Measurements from ENCODE around the gene ATP13A2.
A peak's percentile ranks its signal among the peaks of the same experiment; 100 is the strongest.

Gene ATP13A2, protein sequence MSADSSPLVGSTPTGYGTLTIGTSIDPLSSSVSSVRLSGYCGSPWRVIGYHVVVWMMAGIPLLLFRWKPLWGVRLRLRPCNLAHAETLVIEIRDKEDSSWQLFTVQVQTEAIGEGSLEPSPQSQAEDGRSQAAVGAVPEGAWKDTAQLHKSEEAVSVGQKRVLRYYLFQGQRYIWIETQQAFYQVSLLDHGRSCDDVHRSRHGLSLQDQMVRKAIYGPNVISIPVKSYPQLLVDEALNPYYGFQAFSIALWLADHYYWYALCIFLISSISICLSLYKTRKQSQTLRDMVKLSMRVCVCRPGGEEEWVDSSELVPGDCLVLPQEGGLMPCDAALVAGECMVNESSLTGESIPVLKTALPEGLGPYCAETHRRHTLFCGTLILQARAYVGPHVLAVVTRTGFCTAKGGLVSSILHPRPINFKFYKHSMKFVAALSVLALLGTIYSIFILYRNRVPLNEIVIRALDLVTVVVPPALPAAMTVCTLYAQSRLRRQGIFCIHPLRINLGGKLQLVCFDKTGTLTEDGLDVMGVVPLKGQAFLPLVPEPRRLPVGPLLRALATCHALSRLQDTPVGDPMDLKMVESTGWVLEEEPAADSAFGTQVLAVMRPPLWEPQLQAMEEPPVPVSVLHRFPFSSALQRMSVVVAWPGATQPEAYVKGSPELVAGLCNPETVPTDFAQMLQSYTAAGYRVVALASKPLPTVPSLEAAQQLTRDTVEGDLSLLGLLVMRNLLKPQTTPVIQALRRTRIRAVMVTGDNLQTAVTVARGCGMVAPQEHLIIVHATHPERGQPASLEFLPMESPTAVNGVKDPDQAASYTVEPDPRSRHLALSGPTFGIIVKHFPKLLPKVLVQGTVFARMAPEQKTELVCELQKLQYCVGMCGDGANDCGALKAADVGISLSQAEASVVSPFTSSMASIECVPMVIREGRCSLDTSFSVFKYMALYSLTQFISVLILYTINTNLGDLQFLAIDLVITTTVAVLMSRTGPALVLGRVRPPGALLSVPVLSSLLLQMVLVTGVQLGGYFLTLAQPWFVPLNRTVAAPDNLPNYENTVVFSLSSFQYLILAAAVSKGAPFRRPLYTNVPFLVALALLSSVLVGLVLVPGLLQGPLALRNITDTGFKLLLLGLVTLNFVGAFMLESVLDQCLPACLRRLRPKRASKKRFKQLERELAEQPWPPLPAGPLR

GRCh38 chr1:17011439-17012307 lies at the start of gene ATP13A2:
TSS of gene ATP13A2 (minus strand) at chr1:17011928. CDS start at chr1:17011738, 190 bp downstream.
- peak; percentile 59 for DNase-seq (ENCODE audit: low read depth, low spot score)

GRCh38 chr1:17061486-17061885 lies 49.8 kb upstream of the ATP13A2 start:
- DNase-seq (ENCODE audit: low read depth, low spot score), result no peak

DNA sequence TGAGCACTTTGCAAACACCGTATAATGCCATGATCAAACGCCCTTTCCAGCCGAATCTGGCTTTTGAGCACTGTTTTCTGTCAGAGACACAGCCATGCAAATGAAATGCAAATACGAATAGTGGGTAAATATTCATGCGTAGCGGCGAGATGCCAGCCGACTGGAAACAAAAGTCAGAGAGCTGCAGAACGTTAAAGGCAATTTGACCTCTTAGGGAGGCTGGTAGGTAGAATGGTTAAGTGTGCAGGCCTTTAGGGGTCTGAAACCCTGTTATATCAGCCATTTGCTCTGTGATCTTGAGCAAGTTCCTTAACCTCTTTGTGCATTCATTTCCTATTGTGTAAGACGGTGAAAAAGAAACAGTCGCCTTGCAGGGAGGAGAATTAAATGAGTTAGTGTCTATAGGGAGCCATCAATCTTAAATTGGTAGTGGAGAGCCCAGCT lies 48.6 kb upstream of the ATP13A2 start:
- DNase-seq (ENCODE audit: low read depth, low spot score), result no peak

GRCh38 chr1:17059391-17060305 lies 47.9 kb upstream of the ATP13A2 start:
- peak; percentile 72 for DNase-seq (ENCODE audit: low read depth, low spot score)

GRCh38 chr1:17056551-17056950 lies 44.8 kb upstream of the ATP13A2 start:
- DNase-seq (ENCODE audit: low read depth, low spot score), result no peak

GRCh38 chr1:17055801-17056200 lies 44.1 kb upstream of the ATP13A2 start:
- DNase-seq (ENCODE audit: low read depth, low spot score), result no peak

- peak; percentile 86 for DNase-seq (ENCODE audit: low read depth, low spot score)
Measured at GRCh38 chr1:17053685-17054410, 42.1 kb upstream of the ATP13A2 start, which contains the start of gene SDHB. TSS of gene SDHB (minus strand) at chr1:17054032. CDS start at chr1:17054019, 13 bp downstream.

GRCh38 chr1:17053086-17053684 lies 41.5 kb upstream of the ATP13A2 start:
- DNase-seq (ENCODE audit: low read depth, low spot score), result no peak

DNA sequence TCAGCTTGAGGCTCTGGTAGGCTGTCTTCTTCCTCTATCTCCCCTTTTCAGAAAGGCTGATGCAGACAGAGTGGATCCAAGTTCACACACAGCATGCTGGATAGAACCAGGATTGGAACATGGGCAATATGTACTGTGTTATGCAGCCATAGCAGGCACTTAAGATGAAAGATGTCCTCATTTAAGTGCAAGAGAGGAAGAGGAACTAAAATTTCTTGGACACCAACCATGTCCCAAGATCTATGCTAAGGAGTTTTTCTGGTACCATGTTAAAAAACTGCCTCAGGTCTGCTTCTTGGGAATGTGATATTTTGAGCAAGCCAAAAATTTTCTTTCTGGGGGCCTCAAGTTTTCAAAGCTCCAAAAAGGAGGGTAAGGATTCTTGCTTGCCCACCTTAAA lies 40.9 kb upstream of the ATP13A2 start:
- no peak for DNase-seq (ENCODE audit: low read depth, low spot score)

DNA sequence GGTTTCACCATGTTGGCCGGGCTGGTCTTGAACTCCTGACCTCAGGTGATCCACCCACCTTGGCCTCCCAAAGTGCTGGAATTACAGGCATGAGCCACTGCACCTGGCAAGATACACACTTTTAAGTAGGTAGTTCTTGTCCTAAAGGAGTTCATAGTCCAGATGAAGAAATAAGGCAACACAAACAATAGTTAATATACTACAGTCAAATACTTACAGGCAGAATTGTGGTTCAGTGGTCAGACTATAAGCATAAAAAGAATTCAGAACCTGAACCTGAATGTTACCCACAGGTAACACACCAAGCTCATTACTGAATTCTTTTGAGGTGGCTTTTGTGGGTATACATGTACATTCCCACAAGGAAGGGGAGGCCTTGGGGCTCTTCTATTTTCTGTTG lies 40.3 kb upstream of the ATP13A2 start:
- DNase-seq (ENCODE audit: low read depth, low spot score), result no peak

DNA sequence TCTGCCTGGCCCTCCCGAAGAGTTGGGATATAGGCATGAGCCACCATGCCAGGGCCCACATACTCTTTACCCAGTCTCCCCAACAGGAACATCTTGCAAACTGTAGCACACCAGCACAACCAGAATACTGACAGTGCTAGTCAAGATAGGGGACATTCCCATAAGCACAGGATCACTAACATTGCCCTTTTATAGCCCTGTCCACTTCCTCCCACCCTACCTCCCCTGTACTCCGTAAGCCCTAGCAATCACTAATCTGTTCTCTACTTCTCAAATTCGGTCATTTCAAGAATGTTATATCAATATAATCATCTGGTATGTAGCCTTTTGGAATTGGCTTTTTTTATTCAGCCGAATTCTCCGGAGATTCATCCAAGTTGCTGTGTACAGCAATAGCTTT lies 36.2 kb upstream of the ATP13A2 start:
- DNase-seq (ENCODE audit: low read depth, low spot score), result no peak

GRCh38 chr1:17046334-17046657 lies 34.6 kb upstream of the ATP13A2 start:
- DNase-seq (ENCODE audit: low read depth, low spot score), result no peak

DNA sequence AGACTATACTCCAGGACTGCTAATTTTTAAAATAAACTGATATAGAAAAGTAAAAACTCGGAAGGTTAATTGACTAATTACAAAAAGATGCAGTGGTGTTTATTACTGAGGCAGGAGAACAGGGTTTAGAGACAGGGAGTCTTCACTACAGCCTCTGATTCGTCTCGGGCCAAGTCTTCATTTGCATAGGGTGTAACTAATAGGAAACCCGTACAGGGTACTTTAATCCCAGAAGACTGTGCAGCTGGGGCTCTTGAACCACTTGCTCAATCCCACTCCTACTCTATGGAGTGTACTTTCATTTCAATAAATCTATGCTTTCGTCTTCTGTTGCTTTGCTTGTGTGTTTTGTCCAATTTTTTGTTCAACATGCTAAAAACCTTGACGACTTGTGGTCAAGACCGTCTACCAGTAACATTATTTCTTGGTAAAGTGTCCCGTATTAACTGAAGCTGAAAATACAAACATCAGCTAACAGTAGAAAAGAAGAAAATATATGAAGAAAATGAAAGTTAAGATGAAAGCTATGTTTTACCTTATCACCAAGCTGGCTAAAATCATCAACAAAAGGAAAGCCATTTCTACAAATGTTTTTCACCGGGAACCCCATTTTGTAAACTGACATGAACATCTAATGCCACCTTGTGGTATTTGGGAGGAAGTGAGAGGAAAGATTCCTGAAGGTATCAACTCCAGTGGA lies 34.1 kb upstream of the ATP13A2 start:
- no peak for DNase-seq (ENCODE audit: low read depth, low spot score)

DNA sequence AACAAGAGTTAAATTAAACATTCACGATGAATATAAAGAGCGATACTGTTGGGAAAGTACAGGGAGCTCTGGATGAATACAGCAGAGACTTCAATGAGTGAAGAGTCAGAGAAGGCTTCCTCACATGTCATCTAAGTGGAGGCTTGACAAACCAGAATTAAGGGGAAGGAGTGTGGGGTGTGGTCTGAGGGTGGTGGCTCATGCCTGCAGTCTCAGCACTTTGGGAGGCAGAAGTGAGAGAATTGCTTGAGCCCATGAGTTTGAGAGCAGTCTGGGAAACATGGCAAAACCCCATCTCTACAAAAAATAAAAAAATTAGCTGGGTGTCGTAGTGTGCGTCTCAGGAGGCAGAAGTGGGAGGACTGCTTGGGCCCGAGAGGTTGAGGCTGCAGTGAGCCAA lies 33.4 kb upstream of the ATP13A2 start:
- no peak for DNase-seq (ENCODE audit: low read depth, low spot score)

DNA sequence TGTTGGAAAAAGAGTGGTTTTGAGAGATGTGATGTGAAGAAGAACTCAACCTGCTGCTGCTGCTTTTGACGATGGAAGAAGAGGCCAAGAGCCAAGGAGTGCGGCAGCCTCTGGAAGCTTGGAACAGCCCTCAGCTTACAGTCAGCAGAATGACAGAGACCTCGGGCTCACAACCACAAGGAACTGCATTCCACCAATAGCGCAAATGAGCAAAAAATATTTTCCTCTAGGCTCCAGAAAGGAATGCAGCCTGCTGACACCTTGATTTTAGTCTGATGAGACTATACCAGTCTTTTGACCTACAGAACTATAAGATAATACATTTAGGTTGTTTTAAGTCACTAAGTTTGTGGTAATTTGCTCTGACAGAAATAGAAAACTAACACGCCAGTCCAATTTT lies 31.9 kb upstream of the ATP13A2 start:
- no peak for DNase-seq (ENCODE audit: low read depth, low spot score)

- no peak for DNase-seq (ENCODE audit: low read depth, low spot score)
Measured at GRCh38 chr1:17040135-17040534, 28.4 kb upstream of the ATP13A2 start.

DNA sequence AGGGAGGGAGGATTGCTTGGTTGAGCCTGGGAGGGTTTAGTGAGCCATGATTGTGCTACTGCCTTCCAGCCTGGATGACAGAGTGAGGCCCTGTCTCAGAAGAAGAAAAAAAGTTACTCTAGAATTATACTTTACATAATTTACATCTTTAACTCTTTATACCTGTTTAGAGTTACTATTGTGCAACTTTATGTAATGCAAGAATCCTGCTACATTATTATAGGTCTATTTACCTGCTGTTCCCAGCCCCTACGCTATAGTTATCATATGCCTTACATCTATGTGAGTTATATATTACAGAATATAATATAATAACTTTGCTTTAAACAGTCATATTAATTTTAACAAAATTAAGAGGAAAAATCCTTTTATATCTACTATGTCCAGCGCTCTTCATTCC lies 27.8 kb upstream of the ATP13A2 start:
- no peak for DNase-seq (ENCODE audit: low read depth, low spot score)

GRCh38 chr1:17033481-17033880 lies 21.8 kb upstream of the ATP13A2 start:
- DNase-seq (ENCODE audit: low read depth, low spot score), result no peak

All from iPS DF 19.7 (cell line).